ENCODE results near the gene MACIR.

MACIR gene, protein sequence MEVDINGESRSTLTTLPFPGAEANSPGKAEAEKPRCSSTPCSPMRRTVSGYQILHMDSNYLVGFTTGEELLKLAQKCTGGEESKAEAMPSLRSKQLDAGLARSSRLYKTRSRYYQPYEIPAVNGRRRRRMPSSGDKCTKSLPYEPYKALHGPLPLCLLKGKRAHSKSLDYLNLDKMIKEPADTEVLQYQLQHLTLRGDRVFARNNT

GRCh38 chr5:103258368-103258956 is at the start of gene MACIR:
Gene MACIR, plus strand, starts transcription at chr5:103258763. Its CDS starts 17,157 bp downstream, at chr5:103275920.
- ChIA-PET POLR2A (interaction anchor here (0.6 to 0.8 kb wide), 5 partner anchors 14 to 194 kb away, joined by 3 to 6 read pairs (median 4); no protein-coding TSS in a partner anchor), CTCF (interaction anchor here (0.7 to 3.7 kb wide), 9 partner anchors 10 to 217 kb away, joined by 3 to 19 read pairs (median 6); partner anchors contain the start of gene PPIP5K2)
- DNase-seq (ENCODE audit: extremely low spot score): peak; percentile 91
- TF ChIP-seq, protein P1, sequence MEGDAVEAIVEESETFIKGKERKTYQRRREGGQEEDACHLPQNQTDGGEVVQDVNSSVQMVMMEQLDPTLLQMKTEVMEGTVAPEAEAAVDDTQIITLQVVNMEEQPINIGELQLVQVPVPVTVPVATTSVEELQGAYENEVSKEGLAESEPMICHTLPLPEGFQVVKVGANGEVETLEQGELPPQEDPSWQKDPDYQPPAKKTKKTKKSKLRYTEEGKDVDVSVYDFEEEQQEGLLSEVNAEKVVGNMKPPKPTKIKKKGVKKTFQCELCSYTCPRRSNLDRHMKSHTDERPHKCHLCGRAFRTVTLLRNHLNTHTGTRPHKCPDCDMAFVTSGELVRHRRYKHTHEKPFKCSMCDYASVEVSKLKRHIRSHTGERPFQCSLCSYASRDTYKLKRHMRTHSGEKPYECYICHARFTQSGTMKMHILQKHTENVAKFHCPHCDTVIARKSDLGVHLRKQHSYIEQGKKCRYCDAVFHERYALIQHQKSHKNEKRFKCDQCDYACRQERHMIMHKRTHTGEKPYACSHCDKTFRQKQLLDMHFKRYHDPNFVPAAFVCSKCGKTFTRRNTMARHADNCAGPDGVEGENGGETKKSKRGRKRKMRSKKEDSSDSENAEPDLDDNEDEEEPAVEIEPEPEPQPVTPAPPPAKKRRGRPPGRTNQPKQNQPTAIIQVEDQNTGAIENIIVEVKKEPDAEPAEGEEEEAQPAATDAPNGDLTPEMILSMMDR (IDR thresholded peaks at IDR 0.05; ENCODE audit: control extremely low read depth, extremely low read depth, low read depth, missing control alignments): no peak

DNA sequence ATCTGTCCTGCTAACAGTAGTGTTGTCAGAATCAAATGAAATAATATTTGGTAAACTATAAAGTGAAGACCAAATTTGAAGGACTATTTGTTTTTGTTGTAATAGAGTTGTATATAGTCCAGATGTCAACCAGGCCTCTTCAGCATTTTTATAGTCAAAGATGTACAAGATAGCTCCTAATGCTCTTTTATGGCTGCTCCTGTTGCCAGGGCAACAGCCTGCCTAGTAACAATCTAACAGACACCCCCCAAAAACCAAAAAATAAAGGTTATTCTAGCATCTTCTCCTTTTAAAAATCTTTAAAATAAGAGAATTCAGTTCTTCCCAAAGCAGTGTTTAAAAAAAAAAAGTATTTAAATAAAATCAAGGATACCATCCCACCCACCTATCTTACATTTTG is 49.5 kb upstream of the MACIR start:
- DNase-seq (ENCODE audit: extremely low spot score): no peak
- TF ChIP-seq, protein P1 (IDR thresholded peaks at IDR 0.05; ENCODE audit: control extremely low read depth, extremely low read depth, low read depth, missing control alignments): no peak
- POLR2A ChIA-PET: no interaction called here
- CTCF ChIA-PET: interaction anchor here (2.2 to 10.8 kb wide), 2 partner anchors 8 to 15 kb away, joined by 9 to 86 read pairs; no protein-coding TSS in a partner anchor

GRCh38 chr5:103210952-103211351 is 47.6 kb upstream of the MACIR start:
- no peak for DNase-seq (ENCODE audit: extremely low spot score)
- TF ChIP-seq, protein P1 (IDR thresholded peaks at IDR 0.05; ENCODE audit: control extremely low read depth, extremely low read depth, low read depth, missing control alignments): no peak
- CTCF ChIA-PET: interaction anchor here (1.4 to 10.8 kb wide), 3 partner anchors 13 to 72 kb away, joined by 3 to 86 read pairs (median 3); no protein-coding TSS in a partner anchor
- POLR2A ChIA-PET: no interaction called here

- POLR2A ChIA-PET: no interaction called here
- DNase-seq (ENCODE audit: extremely low spot score): no peak
- CTCF ChIA-PET: interaction anchor here (1.1 to 10.8 kb wide), 4 partner anchors 12 to 471 kb away, joined by 3 to 86 read pairs (median 3); no protein-coding TSS in a partner anchor
- TF ChIP-seq, protein P1 (IDR thresholded peaks at IDR 0.05; ENCODE audit: control extremely low read depth, extremely low read depth, low read depth, missing control alignments): no peak
Observed at GRCh38 chr5:103211576-103212561, 46.7 kb upstream of the MACIR start.

DNA sequence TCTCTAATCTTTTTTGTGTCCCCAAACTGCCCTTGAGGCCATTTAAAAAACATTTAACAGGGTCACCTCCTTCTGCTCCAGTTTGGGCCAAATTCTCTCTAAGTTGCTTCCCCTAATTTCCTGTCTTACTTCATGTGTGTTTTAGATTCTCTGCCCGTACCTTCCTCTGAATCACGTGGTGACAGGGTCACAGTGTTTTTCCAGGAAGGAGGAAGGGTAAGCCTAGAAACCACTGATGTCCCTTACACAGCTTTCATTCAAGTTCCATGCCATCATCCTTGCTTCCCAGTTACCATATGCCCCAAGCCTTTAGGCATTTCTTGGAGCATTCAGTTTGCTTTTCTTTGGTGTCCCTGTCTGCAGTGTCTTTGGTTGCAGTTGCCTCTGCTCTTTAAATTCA is 42.4 kb upstream of the MACIR start:
- TF ChIP-seq, protein P1 (IDR thresholded peaks at IDR 0.05; ENCODE audit: control extremely low read depth, extremely low read depth, low read depth, missing control alignments): no peak
- ChIA-PET CTCF (interaction anchor here (1.1 to 10.8 kb wide), 9 partner anchors 8 to 259 kb away, joined by 3 to 86 read pairs (median 3); no protein-coding TSS in a partner anchor), POLR2A (no interaction called here)
- DNase-seq (ENCODE audit: extremely low spot score): no peak

- ChIA-PET POLR2A (no interaction called here), CTCF (interaction anchor here (1.1 to 10.8 kb wide), 7 partner anchors 8 to 258 kb away, joined by 3 to 86 read pairs (median 3); no protein-coding TSS in a partner anchor)
- TF ChIP-seq, protein P1 (IDR thresholded peaks at IDR 0.05; ENCODE audit: control extremely low read depth, extremely low read depth, low read depth, missing control alignments): no peak
- DNase-seq (ENCODE audit: extremely low spot score): no peak
Observed at GRCh38 chr5:103216697-103217096, 41.9 kb upstream of the MACIR start.

Measured in GM10248 (cell line).